IMR-90 (cell line): ENCODE data around the gene ULBP2. TPM values are rescaled to one million over a fixed set of nuclear protein-coding genes. Genes with fewer than 3 reads are reported as not detected.

Experiments
- ATAC-seq: fragments of 200-7000 bp; cut with Tn5 transposase; 2 replicates; pipeline ENCODE4 v1.9.1; 2020; ENCODE audit warnings: low read depth, mild to moderate bottlenecking, moderate library complexity
- BruUV-seq: library from RNA; stranded (reverse); fragments of 400-500 nt; replicated peaks from 2 replicates; lab custom pipeline; 2021; lab: Mats Ljungman, UMichigan
- CTCF ChIA-PET: fragments of 300-600 bp; formaldehyde crosslinking; extraction: SDS; loops from one replicate; lab custom pipeline; 2021; ENCODE audit warnings: antibody characterized with exemption; lab: Yijun Ruan, JAX
- POLR2A ChIA-PET: fragments of 300-600 bp; sonication (Branson Sonifier 250); formaldehyde crosslinking; loops from one replicate; lab custom pipeline; 2022; ENCODE audit warnings: antibody characterized with exemption; ENCODE audit not compliant: unreplicated experiment; lab: Charles Lee
- DNase-seq: peaks from one replicate; pipeline ENCODE4 v3.0.0; 2013
- H2AFZ ChIP-seq: replicated peaks from 2 replicates; pipeline ENCODE3; 2013; ENCODE audit warnings: low read length, mild to moderate bottlenecking; ENCODE audit not compliant: poor library complexity
- H2AK5ac ChIP-seq: 2 replicates; pipeline ENCODE4 v1.6.1; 2013; ENCODE audit warnings: low read depth, low read length, inconsistent platforms
- H2AK9ac ChIP-seq: replicated peaks from 2 replicates; pipeline ENCODE3; 2013; ENCODE audit warnings: mild to moderate bottlenecking, low read depth, low read length, moderate library complexity; ENCODE audit not compliant: poor library complexity
- H2BK120ac ChIP-seq: 2 replicates; pipeline ENCODE4 v1.6.1; 2013; ENCODE audit warnings: low read depth, low read length, inconsistent platforms
- H2BK15ac ChIP-seq: 3 replicates; pipeline ENCODE4 v1.6.1; 2013; ENCODE audit warnings: low read depth, low read length, inconsistent platforms
- H2BK20ac ChIP-seq: 2 replicates; pipeline ENCODE4 v1.6.1; 2013; ENCODE audit warnings: low read depth, mild to moderate bottlenecking, inconsistent platforms, low read length, moderate library complexity
- H2BK5ac ChIP-seq: 2 replicates; pipeline ENCODE4 v1.6.1; 2013; ENCODE audit warnings: mild to moderate bottlenecking, low read depth, low read length, inconsistent platforms; ENCODE audit not compliant: poor library complexity, severe bottlenecking
- H3K14ac ChIP-seq: replicated peaks from 2 replicates; pipeline ENCODE4 v1.6.1; 2013; ENCODE audit warnings: low read depth, low read length, inconsistent platforms
- H3K18ac ChIP-seq: 2 replicates; pipeline ENCODE4 v1.6.1; 2013; ENCODE audit warnings: low read depth, low read length, control low read depth
- H3K23ac ChIP-seq: 2 replicates; pipeline ENCODE4 v1.6.1; 2013; ENCODE audit warnings: low read depth, low read length, inconsistent platforms
- H3K27ac ChIP-seq: 2 replicates; pipeline ENCODE4 v1.5.1; 2013; ENCODE audit warnings: mild to moderate bottlenecking, control low read depth, low read length; ENCODE audit not compliant: insufficient read depth
- H3K27me3 ChIP-seq: 2 replicates; pipeline ENCODE4 v1.6.1; 2013; ENCODE audit warnings: low read length; ENCODE audit not compliant: control insufficient read depth, insufficient read depth
- H3K36me3 ChIP-seq: 2 replicates; pipeline ENCODE4 v1.6.1; 2013; ENCODE audit warnings: low read length, mixed read lengths; ENCODE audit not compliant: control insufficient read depth, insufficient read depth
- H3K4ac ChIP-seq: 2 replicates; pipeline ENCODE4 v1.6.1; 2013; ENCODE audit warnings: low read depth, low read length, inconsistent platforms
- H3K4me1 ChIP-seq: 2 replicates; pipeline ENCODE4 v1.6.1; 2013; ENCODE audit warnings: low read length, mixed read lengths; ENCODE audit not compliant: control insufficient read depth, insufficient read depth
- H3K4me2 ChIP-seq: 2 replicates; pipeline ENCODE4 v1.6.1; 2013; ENCODE audit warnings: low read depth, mild to moderate bottlenecking, control low read depth, low read length, moderate library complexity
- H3K4me3 ChIP-seq: 2 replicates; pipeline ENCODE4 v1.5.1; 2013; ENCODE audit warnings: low read depth, mild to moderate bottlenecking, control low read depth, low read length, moderate library complexity; ENCODE audit not compliant: insufficient read depth
- H3K56ac ChIP-seq: 2 replicates; pipeline ENCODE4 v1.6.1; 2013; ENCODE audit warnings: low read length, inconsistent platforms; ENCODE audit not compliant: insufficient read depth; ENCODE audit errors: extremely low read depth
- H3K79me1 ChIP-seq, 2 experiments: 2 replicates each; pipeline ENCODE4 v1.6.1; 2013; ENCODE audit warnings: low read length in 2 of 2, inconsistent platforms in 1 of 2, low read depth in 1 of 2
- H3K9ac ChIP-seq: 2 replicates; pipeline ENCODE4 v1.6.1; 2013; ENCODE audit warnings: low read depth, low read length, control low read depth
- H3K9me1 ChIP-seq: 2 replicates; pipeline ENCODE4 v1.6.1; 2013; ENCODE audit warnings: low read length, inconsistent platforms; ENCODE audit not compliant: insufficient read depth
- H3K9me3 ChIP-seq: 2 replicates; pipeline ENCODE4 v1.6.1; 2013; ENCODE audit warnings: low read length; ENCODE audit not compliant: control insufficient read depth, insufficient read depth
- H4K20me1 ChIP-seq: 2 replicates; pipeline ENCODE4 v1.6.1; 2013; ENCODE audit warnings: low read length, inconsistent platforms; ENCODE audit not compliant: insufficient read depth
- H4K5ac ChIP-seq: 2 replicates; pipeline ENCODE4 v1.6.1; 2013; ENCODE audit warnings: mild to moderate bottlenecking, low read depth, low read length, control low read depth
- H4K8ac ChIP-seq, 2 experiments: 2 replicates each; pipeline ENCODE4 v1.6.1; 2013; ENCODE audit warnings: low read depth in 2 of 2, low read length in 2 of 2, control low read depth in 1 of 2, inconsistent platforms in 1 of 2
- H4K91ac ChIP-seq: 2 replicates; pipeline ENCODE4 v1.6.1; 2013; ENCODE audit warnings: low read depth, low read length, inconsistent platforms; ENCODE audit not compliant: insufficient read depth
- SMC3 ChIP-seq: fragments of 150-350 bp; IDR thresholded peaks from 2 replicates; pipeline ENCODE4 v1.6.1; 2016; ENCODE audit warnings: low read depth, mild to moderate bottlenecking, antibody characterized with exemption, low read length, moderate library complexity
- WGBS, 2 experiments: methylation state at CpG; one replicate each; pipeline versions ENCODE4 v1.1.5 to v1.1.7; 2013; ENCODE audit warnings: missing lambda C conversion rate in 2 of 2; ENCODE audit not compliant: insufficient read length in 1 of 2; ENCODE audit errors: extremely low coverage in 2 of 2; 5-methylcytosine and 5-hydroxymethylcytosine counted together
- dilution Hi-C: fragments of 300-500 bp; cut with HindIII; formaldehyde crosslinking; loops from one replicate; pipeline ENCODE4 v1.14.3; 2018; ENCODE audit warnings: low sequenced_read_pairs; ENCODE audit not compliant: unreplicated experiment
- in situ Hi-C: fragments of 300-500 bp; cut with MboI; formaldehyde crosslinking; loops from 3 replicates; pipeline ENCODE4 v1.14.3; 2019; ENCODE audit warnings: low sequenced_read_pairs, inconsistent platforms, mixed read lengths
- intact Hi-C: fragments of 100-400 bp; cut with micrococcal nuclease; formaldehyde crosslinking; loops from 2 replicates; pipeline ENCODE4 v1.10.0; 2022
- polyA plus RNA-seq, 3 experiments: library from polyadenylated mRNA; depleted of rRNA; stranded (reverse); fragments of >200 nt; gene quantifications; 2 replicates each; pipeline ENCODE4 v1.2.3, GENCODE V29; 2012; ENCODE audit warnings: low replicate concordance in 1 of 3
- total RNA-seq: library from RNA; depleted of rRNA; stranded (reverse); fragments of >200 nt; gene quantifications from 2 replicates; pipeline ENCODE4 v1.2.3, GENCODE V29; 2012

The ULBP2 gene
- total and polyA plus RNA-seq, 2 of the 4 experiments (the other 2 are of a cell fraction), result 7.9 to 16.2 TPM

DNA sequence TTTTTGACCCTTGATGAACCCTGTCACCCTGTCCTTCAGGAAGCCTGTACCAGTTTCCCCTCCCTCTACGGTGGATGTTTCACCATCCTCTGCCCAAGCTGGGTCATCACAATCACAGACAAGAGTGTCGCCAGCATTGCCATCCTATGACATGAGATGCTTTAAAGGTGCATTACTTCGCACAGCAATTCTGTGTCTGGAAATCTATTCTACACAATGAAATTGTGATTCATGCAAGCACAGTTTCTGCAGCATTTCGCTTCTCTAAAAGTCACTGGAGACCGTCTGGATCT is 2.5 kb upstream of the ULBP2 start:
- H3K9ac ChIP-seq, result no peak overlapping the region
- no TSS peak for BruUV-seq
- POLR2A ChIA-PET, result no interaction called here
- H2BK5ac ChIP-seq, result no peak overlapping the region
- H3K27me3 ChIP-seq, result peaks cover 48% of the 10 kb centered on the region
- no peaks in the 10 kb centered on the region for H3K36me3 ChIP-seq
- H3K79me1 ChIP-seq, result peaks cover 0 to 2% of the 10 kb centered on the region in 2 experiments; a peak in 1 of 4 replicates
- H2BK15ac ChIP-seq, result no peak overlapping the region
- H4K91ac ChIP-seq, result no peak overlapping the region
- no peak overlapping the region for H3K14ac ChIP-seq
- no peak overlapping the region for H2AK9ac ChIP-seq
- DNase-seq, result no peak
- H2BK120ac ChIP-seq, result no peak overlapping the region
- H3K4me1 ChIP-seq, result peaks cover 4% of the 10 kb centered on the region; the same call in 1 of the 2 replicates
- H4K5ac ChIP-seq, result no peak overlapping the region
- no peak for ATAC-seq
- H3K4me3 ChIP-seq, result no peak overlapping the region
- 0 out of 2 replicates have a peak overlapping the region, but pooled peaks have one; percentile 69 for H3K23ac ChIP-seq
- H3K56ac ChIP-seq, result no peak overlapping the region
- H2AFZ ChIP-seq, result no peak overlapping the region
- no peak overlapping the region for H4K8ac ChIP-seq
- no peaks in the 10 kb centered on the region for H3K9me3 ChIP-seq
- no peak overlapping the region for H3K4ac ChIP-seq
- no peak overlapping the region for H3K4me2 ChIP-seq
- H2AK5ac ChIP-seq, result no peak overlapping the region
- H3K9me1 ChIP-seq, result no peaks in the 10 kb centered on the region
- TF ChIP-seq SMC3, result no peak
- no peaks in the 10 kb centered on the region for H4K20me1 ChIP-seq
- dilution Hi-C loops, result no loop called here
- intact Hi-C loops, result loop anchor here (10.0 kb wide), 1 partner anchor 875 kb away; no protein-coding TSS in a partner anchor
- no peak overlapping the region for H3K18ac ChIP-seq
- H2BK20ac ChIP-seq, result no peak overlapping the region
- WGBS, 2 experiments, result 30% methylated on average over 2 of the region's 5 CpGs; no CpG with 5 or more reads in 1 of the 2 experiments
- no peak overlapping the region for H3K27ac ChIP-seq
- in situ Hi-C loops, result loop anchor here (5.0 to 25.0 kb wide), 3 partner anchors 68 to 875 kb away; no protein-coding TSS in a partner anchor
- CTCF ChIA-PET, result no interaction called here
